ENCODE results near the gene PRKACB. TPM values are rescaled to one million over a fixed set of nuclear protein-coding genes. Genes with fewer than 3 reads are reported as not detected.

The PRKACB gene
- total RNA-seq, 1 experiment from 2014 or later: 3.4 TPM

DNA sequence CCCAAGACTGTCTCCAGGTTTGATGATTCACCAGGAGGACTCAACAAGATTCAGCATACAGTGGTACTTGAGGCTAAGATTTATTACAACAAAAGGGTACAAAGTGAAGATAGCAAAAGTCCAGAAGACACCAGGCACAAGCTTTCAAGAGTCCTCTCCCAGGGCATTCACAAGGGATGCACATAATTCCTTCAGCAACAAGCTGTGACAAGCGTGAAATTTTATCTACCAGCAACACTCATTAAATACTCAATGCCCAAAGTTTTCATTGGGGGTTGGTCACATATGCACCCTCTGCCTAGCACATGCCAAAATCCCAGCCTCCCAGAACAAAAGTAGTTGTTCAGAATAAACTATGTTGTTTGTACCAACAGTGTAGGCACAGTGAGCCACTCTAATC is 62.3 kb downstream of the PRKACB start:
- intact Hi-C loops (cut with micrococcal nuclease; ENCODE audit: unreplicated experiment): no loop called here
- Histone ChIP-seq H3K4me1 (no peaks in the 10 kb centered on the region), H3K4me3 (ENCODE audit: low read depth, low read length) (no peak overlapping the region), H3K27me3 (replicated peaks; ENCODE audit: control insufficient read depth, insufficient read depth, low read length) (no peaks in the 10 kb centered on the region), H3K9me3 (no peaks in the 10 kb centered on the region), H3K36me3 (ENCODE audit: control insufficient read depth, insufficient read depth, low read length) (no peaks in the 10 kb centered on the region)
- H3K9me3 Mint-ChIP-seq (ENCODE audit: unreplicated experiment): no peaks in the 10 kb centered on the region
- H3K27ac Mint-ChIP-seq (ENCODE audit: unreplicated experiment): no peak overlapping the region
- POLR2A ChIA-PET: no interaction called here
- no peaks in the 10 kb centered on the region for H3K36me3 Mint-ChIP-seq (ENCODE audit: insufficient read depth, unreplicated experiment)
- H3K27me3 Mint-ChIP-seq (ENCODE audit: insufficient read depth, unreplicated experiment): no peaks in the 10 kb centered on the region
- no peaks in the 10 kb centered on the region for H3K4me1 Mint-ChIP-seq (ENCODE audit: low read depth, unreplicated experiment)
- CTCF ChIA-PET: no interaction called here
- TF ChIP-seq, protein P1, sequence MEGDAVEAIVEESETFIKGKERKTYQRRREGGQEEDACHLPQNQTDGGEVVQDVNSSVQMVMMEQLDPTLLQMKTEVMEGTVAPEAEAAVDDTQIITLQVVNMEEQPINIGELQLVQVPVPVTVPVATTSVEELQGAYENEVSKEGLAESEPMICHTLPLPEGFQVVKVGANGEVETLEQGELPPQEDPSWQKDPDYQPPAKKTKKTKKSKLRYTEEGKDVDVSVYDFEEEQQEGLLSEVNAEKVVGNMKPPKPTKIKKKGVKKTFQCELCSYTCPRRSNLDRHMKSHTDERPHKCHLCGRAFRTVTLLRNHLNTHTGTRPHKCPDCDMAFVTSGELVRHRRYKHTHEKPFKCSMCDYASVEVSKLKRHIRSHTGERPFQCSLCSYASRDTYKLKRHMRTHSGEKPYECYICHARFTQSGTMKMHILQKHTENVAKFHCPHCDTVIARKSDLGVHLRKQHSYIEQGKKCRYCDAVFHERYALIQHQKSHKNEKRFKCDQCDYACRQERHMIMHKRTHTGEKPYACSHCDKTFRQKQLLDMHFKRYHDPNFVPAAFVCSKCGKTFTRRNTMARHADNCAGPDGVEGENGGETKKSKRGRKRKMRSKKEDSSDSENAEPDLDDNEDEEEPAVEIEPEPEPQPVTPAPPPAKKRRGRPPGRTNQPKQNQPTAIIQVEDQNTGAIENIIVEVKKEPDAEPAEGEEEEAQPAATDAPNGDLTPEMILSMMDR (IDR thresholded peaks at IDR 0.05; ENCODE audit: insufficient read depth in 1 of 2, low read depth in 1 of 2, low read length in 1 of 2, severe bottlenecking in 1 of 2, unreplicated experiment in 1 of 2): no peak
- no TSS peak for BruUV-seq (replicated peaks)
- DNase-seq: no peak
- H3K4me3 Mint-ChIP-seq (ENCODE audit: unreplicated experiment): no peak overlapping the region

DNA sequence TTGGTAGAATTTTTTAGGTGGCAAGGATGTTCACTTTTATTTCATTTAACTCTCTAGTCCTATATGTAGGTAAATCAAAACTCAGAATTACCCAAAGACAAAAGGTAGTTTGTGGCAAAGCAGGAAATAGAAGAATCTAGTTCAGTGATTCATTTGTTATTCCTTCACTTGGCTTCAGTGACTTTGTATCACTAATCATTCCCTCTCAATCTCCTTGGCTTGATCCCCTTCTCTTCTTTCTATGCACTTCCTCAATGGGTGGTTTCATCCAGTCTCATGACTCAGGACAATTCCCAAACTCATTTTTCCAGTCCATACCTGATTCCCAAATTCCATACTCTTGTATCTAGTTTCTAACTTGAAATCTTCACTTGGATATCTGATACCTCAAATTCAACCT is 64.9 kb downstream of the PRKACB start:
- Histone ChIP-seq H3K4me1 (no peaks in the 10 kb centered on the region), H3K27me3 (replicated peaks; ENCODE audit: control insufficient read depth, insufficient read depth, low read length) (no peaks in the 10 kb centered on the region), H3K36me3 (ENCODE audit: control insufficient read depth, insufficient read depth, low read length) (no peaks in the 10 kb centered on the region), H3K9me3 (no peaks in the 10 kb centered on the region), H3K4me3 (ENCODE audit: low read depth, low read length) (no peak overlapping the region)
- no peak overlapping the region for H3K4me3 Mint-ChIP-seq (ENCODE audit: unreplicated experiment)
- no peaks in the 10 kb centered on the region for H3K9me3 Mint-ChIP-seq (ENCODE audit: unreplicated experiment)
- CTCF ChIA-PET: no interaction called here
- intact Hi-C loops (cut with micrococcal nuclease; ENCODE audit: unreplicated experiment): no loop called here
- TF ChIP-seq, protein P1 (IDR thresholded peaks at IDR 0.05; ENCODE audit: insufficient read depth in 1 of 2, low read depth in 1 of 2, low read length in 1 of 2, severe bottlenecking in 1 of 2, unreplicated experiment in 1 of 2): no peak
- DNase-seq: no peak
- BruUV-seq (replicated peaks): no TSS peak
- POLR2A ChIA-PET: no interaction called here
- H3K27ac Mint-ChIP-seq (ENCODE audit: unreplicated experiment): no peak overlapping the region
- no peaks in the 10 kb centered on the region for H3K36me3 Mint-ChIP-seq (ENCODE audit: insufficient read depth, unreplicated experiment)
- no peaks in the 10 kb centered on the region for H3K27me3 Mint-ChIP-seq (ENCODE audit: insufficient read depth, unreplicated experiment)
- H3K4me1 Mint-ChIP-seq (ENCODE audit: low read depth, unreplicated experiment): no peaks in the 10 kb centered on the region

DNA sequence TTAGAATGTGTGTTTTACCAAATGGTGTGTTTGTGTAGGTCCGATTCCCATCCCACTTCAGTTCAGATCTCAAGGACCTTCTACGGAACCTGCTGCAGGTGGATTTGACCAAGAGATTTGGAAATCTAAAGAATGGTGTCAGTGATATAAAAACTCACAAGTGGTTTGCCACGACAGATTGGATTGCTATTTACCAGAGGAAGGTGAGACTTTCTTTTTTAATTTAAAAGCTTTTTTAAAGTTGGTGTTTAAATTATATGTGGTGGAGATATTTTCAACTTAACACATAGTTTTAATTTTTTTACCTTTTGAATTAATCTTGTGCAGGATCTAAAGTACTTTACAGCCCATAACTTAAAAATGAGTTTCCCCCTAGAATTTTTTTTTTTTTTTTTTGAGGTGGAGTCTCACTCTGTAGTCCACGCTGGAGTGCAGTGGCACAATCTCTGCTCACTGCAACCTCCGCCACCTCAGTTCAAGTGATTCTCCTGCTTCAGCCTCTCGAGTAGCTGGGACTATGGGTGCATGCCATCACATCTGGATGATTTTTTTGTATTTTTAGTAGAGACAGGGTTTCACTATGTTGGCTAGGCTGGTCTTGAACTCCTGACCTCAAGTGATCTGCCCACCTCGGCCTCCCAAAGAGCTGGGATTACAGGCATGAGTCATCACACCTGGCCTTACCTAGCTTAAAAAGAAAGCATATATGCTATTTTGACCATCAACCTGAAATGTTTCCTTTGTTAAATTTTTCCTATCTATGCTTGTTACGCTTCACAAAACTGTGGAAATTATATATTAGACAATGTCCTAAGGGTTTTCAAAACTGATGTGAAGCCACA is 70.3 kb downstream of the PRKACB start:
- H3K27me3 ChIP-seq (replicated peaks; ENCODE audit: control insufficient read depth, insufficient read depth, low read length): no peaks in the 10 kb centered on the region
- H3K27me3 Mint-ChIP-seq (ENCODE audit: insufficient read depth, unreplicated experiment): no peaks in the 10 kb centered on the region
- H3K4me3 ChIP-seq (ENCODE audit: low read depth, low read length): no peak overlapping the region
- POLR2A ChIA-PET: no interaction called here
- H3K4me1 ChIP-seq: no peaks in the 10 kb centered on the region
- intact Hi-C loops (cut with micrococcal nuclease; ENCODE audit: unreplicated experiment): no loop called here
- no peaks in the 10 kb centered on the region for H3K9me3 ChIP-seq
- TF ChIP-seq, protein P1 (IDR thresholded peaks at IDR 0.05; ENCODE audit: insufficient read depth in 1 of 2, low read depth in 1 of 2, low read length in 1 of 2, severe bottlenecking in 1 of 2, unreplicated experiment in 1 of 2): no peak
- no peaks in the 10 kb centered on the region for H3K36me3 Mint-ChIP-seq (ENCODE audit: insufficient read depth, unreplicated experiment)
- no peak overlapping the region for H3K27ac Mint-ChIP-seq (ENCODE audit: unreplicated experiment)
- no peak for DNase-seq
- H3K4me3 Mint-ChIP-seq (ENCODE audit: unreplicated experiment): no peak overlapping the region
- no peaks in the 10 kb centered on the region for H3K9me3 Mint-ChIP-seq (ENCODE audit: unreplicated experiment)
- H3K4me1 Mint-ChIP-seq (ENCODE audit: low read depth, unreplicated experiment): no peaks in the 10 kb centered on the region
- CTCF ChIA-PET: no interaction called here
- H3K36me3 ChIP-seq (ENCODE audit: control insufficient read depth, insufficient read depth, low read length): no peaks in the 10 kb centered on the region
- BruUV-seq (replicated peaks): no TSS peak
